Measurements from ENCODE around the gene SMIM24.

SMIM24 gene

DNA sequence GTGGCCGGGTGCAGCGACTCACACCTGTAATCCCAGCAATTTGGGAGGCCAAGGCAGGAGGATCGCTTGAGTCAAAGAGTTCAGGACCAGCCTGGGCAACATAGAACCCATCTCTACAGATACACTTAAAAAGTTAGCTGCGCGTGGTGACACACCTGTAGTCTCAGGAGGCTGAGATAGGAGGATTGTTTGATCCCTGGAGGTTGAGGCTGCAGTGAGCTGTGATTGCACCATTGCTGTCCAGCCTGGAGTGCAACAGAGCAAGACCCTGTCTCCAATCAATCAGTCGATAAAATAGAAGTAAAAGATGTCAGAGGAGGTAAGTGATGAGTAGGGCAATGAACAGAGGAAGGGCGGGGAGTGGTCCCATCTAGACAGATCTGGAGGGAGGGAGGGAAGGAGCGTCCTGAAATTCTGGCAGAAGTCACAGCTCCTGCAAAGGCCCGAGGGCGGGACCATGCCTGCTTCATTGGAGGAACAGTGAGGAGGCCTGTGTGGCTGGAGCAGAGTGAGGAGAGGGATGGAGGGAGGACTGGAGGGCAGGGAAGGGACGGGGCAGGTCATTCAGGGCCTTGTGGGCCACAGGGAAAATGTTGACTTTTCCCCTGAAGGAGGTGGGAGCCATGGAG lies 9.7 kb downstream of the SMIM24 start:
- DNase-seq = no peak

DNA sequence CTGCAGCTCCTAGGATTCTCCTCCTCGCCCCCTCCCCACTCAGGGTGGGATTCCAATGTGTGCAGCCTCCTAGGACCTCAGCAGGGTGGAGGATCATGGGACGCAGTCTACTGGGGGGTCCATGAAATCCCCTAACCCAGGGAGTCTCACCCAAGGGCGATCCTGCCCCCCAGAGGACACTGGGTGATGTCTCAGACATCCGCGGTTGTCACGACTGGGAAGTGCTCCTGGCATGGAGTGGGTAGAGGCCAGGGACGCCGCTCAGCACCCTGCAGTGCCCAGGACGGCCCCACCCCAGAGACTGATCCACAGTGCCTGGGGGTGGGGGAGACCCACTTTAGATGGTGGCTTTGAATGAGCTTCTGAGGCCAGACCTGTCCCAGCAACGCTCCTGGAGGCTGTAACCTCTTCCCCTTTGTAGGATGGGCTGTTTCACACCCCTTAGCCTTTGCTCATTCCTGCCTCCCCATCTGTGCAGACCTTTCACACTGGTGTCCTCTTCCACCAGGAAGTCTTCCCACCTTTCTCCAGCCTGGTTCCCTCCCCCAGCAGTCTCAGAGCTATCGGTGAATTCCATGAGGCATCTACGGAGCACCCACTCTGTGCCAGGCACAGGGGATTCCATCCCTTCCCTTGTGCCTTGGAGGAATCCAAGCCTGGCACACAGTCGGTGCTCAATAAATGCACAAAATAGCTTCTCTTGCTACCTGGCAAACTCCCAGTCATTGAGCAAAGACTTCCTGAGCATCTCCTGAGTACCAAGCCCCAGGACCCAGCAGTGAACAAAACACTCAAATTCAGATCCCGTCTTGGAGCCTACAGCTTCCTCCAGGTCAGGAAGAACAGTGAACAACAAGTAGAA lies 10.5 kb downstream of the SMIM24 start:
- no peak for DNase-seq

DNA sequence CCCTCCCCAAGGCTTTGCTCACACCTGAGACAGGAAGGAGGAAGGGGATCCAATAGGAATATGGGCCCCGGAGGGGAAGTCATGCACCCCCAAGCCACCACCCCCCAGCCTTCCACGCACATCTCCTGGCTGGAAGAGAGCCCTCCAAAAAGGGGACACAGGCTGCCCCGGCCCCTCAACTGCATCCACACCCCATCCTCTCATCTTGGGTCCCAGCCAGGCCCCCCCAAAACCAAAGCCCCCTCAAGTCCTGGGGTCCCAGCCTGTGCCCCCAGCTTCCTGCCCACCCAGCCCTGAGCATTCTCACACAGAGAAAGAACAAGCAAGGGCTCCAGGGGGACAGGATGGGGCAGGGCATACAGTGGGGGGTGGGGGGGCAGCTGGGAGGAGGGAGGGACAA lies 12.1 kb downstream of the SMIM24 start:
- no peak for DNase-seq

DNA sequence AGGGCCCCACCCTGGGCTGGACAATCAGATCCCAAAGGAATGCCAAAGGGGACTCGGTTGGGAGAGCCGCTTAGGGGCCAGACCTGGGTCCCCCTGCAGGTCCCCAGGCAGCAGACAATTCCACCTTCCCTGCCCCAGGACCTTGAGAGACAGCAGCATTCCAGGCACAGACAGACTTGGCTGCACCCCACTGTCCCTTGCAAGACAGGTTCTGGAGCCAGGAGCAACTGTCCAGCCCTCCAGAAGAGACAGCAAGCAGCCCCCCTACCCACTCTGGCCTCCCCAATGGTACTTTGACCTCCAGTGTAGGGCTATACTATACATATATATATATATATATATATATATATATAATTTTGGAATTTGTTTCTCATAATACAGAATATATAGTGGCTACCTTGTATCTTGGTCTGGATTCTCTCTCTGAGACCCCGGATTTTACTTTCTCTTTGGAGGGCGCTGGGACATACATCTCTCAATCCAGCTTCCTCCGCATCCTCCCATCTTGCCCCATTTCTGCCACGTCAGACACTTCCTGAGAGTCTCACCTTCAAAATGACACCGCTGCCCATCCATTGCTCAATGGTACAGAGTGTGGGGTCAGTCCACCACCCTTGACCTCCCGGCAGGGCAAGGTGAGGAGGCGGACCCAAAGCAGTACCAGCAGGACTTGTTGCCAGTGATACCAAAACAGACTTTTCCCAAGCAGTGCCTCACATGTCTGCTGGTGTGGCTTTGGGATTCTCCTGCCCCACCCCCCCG lies 12.7 kb downstream of the SMIM24 start:
- no peak for DNase-seq

DNA sequence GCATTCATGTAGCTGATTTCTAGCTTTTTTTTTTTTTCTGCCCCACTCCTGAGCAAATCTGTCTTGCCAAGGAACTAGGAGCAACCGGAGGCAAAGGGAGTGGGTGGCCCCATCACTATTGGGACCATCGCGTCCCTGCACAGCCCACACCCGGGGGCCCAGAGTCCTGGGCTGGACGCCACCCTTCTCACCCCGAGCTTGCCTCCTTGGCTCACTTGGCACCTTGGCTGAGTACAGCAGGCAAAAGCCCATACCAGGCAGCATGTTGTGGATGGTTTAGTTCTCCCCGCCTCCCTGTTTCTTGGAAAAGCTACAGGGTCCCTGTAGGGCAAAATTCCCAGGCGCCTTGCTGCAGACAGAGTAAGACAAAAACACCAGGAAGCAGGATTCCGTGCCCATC lies 13.7 kb downstream of the SMIM24 start:
- no peak for DNase-seq

DNA sequence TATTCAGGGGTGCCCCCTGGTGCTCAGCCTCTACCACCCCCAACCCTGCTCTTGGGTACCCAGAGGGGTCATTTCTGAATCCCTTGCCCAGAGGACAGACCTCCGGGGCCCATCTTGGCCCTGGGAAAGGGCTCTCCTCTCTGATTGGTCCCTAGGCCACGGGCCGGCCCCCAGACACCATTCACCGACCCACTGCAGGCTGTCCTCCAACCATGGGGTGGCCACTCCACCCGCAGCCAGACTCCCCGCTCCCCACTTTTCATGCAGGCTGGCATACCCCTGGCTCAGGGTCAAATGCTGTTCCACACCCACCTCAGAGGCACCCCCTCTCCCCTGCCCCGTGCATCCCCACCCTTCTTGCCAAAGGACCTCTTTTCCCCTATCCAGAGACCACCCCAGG lies 14.8 kb downstream of the SMIM24 start:
- DNase-seq = no peak

DNA sequence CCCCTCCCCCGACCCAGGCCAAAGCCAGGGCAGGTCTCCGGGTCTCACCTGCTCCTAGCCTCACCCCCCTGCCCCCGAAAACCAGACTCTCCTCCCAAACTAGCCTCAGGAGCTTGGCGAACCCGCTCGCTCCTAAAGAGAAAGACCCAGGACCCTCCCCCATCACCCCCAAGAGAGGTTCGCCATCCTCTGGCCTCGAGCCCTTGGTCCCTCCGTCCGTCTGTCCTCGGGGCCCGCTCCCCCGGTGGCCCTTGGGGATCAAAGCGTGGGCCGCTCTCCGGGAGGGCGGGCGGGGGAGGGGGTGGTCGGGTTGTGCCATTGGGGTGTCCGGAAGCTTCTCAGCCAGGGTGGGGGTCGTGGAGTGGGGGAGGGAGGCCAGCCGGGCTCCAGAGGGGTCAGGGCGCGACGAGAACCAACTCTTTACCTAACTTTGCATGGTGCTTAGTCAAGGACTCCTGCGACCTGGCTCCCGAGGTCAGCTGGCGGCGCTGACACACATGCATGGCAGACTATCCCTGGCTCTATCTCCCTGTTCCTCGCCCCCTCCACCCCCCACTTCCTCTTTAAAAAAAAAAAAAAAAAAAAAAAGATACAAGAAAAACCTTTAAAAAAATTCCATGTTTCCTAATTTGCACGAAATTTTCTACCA lies 15.6 kb downstream of the SMIM24 start:
- DNase-seq = no peak

DNA sequence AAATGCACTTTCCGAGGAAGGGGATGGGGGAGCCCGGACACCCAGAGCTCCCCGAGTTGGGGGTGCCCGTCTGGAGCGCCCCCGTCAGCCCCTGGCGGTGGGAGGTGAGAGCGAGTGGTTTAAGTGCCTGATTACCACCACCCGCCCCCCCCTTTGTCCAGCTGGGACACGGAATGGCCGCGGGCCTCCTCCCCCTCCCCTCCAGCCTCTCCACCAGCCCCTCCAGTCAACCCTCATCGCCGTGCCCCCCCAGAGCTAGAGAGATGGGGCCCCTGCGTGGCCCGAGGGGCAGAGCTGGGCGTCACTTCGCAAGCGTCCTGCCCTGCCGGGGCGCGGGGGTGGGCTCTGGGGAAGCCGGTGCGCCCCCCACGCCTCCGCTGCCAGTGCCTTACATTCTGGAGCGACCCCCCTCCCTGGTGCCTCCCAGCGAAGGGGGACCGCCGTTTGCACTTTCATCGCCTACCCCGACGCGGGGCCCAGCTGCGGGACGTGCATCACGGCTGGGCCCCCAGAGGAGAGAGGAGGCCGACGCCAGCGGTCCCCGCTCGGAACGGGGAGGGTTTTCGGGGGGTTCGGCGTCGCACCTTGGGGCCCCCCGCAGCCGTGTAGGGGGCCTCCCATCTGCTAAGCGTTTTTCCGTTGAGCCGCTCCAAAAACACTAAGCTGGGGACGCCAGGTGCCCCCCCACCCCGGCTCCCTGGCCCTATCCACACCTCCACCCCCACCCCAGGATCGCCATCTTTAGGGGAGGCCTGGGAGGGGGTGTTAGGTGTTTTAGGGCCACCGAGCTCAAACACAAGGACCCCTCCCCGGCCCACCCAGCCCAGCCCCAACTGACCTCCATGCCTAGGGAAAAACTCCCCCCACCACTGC lies 16.4 kb downstream of the SMIM24 start:
- no peak for DNase-seq

DNA sequence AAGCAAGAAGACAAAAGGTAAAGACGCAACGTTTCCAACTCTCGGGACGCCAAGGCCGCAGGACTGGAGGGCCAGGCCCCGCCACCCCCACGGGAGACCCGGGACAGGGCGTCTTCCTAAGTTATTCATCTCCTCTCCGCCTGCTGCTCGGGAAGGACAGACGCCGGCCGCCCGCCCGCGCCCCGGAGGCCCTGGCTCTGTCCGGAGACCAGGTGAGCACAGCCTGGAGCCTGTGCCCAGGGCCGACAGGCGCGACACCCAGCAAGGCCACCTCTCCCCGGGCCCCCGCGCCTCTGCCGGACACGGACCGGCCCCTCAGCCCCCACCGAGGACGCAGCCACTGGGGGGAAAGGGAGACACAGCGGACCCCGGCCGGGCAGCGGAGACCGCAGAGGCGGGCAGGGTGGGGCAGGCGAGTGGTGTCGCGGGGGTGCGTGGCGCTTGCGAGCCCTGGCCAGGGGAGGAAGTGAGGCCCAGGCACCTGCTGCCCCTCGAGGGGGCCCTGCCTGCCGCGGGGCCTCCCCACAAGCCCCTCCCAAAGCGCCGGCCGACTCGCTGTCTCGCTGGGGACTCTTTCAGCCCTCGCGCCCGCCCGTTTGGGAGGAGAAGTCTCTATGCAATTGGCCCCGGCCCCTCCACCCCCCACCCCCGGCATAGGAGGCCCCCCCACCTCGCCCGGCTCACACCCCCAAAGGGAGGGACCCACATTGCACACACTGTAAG lies 17.2 kb downstream of the SMIM24 start:
- no peak for DNase-seq

DNA sequence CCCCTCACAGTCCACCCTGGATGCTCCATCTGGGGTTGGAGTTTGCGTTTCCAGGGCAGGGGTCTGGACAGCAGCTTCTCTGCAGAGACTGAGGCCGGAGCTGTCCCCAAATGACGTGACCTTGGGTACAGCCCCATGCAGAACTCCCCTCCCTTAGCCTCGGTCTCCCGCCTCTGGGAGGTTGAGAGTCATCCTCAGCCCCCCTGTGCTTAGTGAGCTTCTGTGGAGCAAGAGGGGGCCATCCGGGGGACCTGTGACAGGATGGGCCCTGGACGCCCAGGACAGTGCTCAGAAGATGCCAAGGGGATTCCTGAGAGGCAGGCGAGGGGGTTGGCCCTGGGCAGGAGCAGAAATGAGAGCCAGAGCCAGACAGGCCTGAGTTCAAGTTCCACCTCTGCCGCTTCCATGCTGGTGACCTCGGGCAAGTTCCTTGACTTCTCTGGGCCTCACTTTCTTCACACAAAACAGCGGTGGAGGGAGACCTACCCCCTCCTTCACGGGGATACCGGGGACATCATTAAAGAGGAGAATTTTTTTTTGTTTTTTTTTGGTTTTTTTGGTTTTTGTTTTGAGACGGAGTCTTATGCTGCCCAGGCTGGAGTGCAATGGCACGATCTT lies 20.3 kb downstream of the SMIM24 start:
- DNase-seq = no peak

DNA sequence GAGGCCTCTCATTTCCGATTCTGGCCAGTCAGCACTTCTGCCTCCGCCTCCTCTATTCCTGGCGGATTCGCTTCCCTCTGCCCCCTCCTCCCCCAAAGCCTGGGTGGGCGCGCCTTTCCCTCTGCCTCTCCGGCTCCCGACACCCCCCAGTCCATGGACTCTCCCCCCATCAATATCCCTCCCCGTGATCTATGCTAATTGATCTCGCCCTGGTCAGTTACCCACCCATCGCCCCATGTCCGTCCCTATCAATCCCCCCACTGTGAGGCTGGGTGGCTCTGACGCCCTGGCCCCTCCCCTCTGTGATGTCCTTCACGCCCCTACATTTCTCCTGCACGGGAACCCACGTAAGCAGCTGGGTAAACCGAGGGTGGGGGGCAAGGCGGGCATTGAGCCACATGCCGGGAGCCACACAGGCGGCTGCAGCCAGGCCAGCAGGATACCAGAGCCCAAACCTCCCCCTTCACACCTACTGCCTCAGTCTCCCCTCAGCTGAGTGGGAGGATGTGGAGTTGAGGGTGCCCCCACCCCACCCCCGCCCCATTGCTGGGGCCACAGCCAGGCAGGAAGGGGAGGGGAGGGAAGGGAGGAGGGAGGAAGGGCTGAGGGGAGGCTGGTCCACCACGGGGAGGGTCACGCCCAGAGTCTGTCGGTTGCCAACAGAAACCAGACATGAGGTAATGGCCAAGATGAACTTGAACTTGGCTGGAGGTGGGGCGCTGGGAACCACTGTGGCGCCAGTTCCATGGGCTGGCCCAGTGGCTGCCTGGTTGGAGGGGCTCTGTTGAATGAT lies 21.0 kb downstream of the SMIM24 start:
- DNase-seq = no peak

DNA sequence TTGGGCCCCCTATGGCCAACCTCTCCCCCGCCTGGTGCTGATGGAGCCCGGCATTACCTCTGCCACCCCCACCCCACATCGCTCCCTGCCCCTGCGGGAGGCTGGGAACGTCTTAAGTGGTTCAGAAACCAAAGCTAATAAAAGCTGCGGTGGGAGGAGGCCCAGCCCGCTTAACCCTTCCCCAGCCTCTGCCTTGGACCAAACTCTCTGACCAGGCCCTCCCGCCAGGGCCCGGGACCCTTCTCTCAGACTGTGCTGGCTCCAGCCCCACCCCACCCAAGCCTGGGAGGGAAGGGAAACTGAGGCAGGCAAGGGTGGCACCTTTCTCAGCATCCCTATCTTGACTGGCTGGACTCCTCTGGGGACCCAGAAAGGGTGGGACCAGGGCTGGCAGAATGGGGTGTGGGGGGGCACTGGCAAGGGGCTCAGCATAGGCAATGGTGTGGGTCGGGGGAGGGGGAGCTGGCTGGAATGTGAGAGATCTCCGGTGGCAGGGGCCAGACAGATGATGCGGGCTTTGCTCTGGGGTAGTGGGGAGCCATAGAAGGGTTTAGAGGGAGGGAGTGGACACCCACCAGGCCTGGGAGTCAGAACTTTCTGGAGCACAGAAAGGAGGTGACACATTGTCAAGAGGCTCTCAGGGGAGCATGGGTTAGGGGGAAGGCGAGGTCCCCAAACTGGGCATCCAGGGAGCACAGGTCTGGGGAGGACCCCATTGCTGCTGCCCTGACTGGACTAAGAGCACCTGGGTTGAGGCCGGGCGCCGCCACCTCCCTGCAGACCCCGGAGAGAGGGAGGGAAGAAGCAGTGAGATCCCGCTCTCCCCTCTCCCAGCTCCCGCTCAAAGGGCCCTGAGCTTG lies 21.9 kb downstream of the SMIM24 start:
- no peak for DNase-seq

DNA sequence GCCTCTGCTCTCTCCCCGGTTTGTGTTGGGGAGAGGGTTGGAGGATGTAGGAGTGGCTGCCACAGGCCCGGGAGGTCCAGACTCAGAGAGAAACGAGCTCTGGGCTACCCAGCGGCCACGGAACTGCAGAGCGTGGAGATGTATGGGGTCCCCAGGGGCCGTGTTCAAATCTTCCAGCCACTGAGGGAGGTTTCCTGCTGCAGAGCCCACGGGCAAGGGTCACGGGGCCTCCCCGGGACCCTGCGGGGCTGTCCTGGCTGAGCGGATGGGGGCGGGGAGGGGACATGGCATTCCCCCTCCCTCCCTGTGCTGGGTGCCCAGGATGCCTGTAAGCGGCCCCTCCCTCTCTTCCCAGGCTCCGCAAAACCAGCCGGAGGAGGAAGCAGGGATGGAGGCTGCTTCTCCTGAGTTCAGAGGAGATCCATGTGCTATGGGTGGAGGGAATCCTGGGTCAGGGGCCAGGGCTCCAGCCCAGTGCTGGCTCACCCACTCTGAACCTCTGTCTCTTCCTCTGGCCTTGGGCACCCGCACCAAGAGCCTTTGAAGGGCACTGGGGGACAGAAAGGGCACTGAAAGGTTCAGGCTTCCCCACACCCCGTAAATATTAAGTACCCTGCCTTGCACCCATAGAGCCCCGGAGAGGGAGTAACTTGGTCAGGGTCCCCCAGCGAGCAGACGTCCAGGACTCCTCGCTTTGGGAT lies 22.6 kb downstream of the SMIM24 start:
- DNase-seq = no peak

DNA sequence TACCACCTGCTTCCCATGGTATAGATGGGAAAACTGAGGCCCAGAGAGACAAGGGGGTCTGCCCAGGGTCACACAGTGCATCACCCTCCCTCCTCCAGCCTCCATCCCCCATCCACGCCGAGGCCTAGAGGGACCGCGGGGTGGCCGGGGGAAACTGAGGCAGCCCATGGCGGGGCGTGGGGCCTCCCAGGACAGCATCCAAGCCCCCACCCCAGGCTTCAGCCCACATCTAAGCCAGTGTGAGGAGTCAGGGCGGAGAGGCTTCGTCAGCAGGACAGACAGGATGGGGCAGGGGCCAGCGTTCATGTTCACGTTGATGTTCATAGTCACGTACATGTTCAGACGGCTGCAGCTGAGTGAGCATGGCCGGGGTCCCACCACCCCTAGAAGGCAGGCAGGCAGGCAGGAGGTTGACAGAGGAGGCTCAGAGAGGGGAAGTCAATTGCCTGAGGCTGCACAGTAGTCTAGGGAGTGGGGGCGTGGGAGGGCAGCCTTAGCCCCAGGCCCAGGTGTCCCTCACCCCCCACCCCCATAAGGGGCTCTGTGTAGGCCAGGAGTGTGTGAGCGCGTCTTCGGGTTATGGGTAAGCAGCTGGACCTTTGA lies 23.3 kb downstream of the SMIM24 start:
- no peak for DNase-seq

DNA sequence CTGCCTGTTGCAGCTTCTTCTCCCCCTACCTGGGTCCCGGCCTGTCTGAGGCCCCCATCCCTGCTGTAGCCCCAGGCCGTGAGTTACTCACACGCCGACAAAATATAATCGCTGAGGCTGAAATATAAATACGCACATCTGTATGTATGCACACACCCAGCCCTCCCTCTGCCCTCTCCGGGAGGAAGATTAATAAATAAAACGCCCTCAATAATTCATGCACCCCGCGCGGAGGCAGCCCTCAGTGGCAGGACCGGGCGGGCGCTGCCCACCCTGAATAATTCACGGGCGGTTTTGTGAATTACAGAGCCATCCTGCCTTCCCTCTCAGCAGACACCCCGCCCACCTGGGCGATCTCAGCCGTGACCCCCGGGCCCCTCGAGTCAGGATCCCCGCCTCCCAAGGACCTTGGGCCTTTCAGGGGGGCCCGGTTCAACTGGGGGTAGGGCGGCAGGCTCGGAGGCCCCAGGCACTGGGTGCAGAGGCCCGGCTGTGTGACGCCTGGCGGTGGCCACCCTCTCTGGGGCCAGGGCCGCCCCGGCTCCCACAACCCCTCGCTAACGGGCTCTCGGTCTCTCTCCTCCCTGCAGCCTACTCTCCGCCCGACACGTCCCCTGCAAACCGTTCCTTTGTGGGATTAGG lies 24.2 kb downstream of the SMIM24 start:
- DNase-seq = no peak

DNA sequence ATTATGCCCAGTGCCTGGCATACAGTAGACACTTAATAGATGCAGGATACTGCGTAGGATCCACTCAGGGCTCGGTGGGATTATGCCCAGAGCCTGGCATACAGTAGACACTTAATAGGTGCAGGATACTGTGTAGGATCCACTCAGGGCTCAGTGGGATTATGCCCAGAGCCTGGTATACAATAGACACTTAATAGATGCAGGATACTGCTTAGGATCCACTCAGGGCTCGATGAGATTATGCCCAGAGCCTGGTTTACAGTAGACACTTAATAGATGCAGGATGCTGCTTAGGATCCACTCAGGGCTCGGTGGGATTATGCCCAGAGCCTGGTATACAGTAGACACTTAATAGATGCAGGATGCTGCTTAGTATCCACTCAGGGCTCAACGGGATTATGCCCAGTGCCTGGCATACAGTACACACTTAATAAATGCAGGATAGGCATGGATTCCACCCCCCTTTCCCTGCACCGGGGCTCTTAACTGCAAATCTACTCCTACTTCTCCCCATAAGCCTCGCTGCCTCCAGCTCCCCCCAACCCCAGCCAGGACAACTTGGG lies 24.9 kb downstream of the SMIM24 start:
- DNase-seq = no peak
